Measurements from ENCODE around the gene SUN1.

Gene SUN1

DNA sequence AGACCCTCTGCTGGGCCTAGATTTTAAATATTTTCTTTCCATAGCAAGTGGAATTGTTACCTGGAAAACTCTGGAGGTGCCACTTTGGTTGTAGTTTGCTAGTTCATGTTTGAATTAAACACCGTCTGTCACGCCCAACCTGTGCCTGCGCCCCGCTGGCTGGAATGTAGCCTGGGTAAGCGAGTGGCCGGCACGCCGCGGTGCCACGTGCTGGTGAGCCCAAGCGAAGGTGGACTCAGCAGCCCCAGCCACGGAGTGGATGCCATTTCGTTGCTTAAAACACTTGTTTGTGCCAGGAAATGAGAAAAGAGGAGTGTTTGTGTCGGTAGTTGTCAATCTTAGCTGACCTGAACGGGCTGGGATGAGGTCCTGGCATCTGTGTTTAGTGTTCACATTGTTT is 46.8 kb downstream of the SUN1 start:
- no peak for DNase-seq

DNA sequence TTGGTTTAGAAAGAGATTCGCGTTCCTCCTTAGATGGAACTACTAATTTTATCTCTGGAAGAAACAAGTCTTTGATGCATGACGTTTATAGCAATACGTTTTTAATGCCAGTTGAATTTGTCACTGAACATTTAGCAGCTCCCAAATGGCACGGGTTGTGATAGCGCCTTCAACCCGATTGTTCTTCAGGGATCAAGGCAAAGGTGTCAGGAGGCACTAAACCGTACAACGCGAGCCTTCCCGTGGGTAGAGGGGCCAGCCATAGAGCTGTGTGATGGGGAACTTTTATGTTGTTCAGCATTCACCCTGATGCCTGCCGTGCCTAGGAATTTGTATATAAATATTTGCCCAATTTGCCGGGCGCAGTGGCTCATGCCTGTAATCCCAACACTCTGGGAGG is 47.4 kb downstream of the SUN1 start:
- no peak for DNase-seq

DNA sequence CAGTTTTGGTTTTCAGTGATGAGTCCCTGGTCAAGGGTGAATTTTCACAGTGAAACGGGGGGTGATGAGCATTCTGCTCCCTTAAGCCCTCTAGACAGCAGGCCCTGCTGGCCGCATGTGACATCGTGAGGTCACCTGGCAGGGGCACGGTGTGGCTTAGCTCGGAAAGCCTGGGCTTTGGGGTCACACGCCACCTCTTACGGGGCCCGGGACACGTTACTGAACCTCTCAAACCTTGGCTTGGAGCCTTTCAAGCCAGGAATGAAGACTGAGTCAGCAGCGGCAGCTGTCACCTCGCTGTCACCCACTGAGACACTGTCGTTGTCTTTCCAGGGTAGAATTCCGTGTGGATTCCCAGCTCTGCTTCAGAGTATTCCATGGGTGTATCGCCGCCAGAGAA is 48.2 kb downstream of the SUN1 start:
- DNase-seq = no peak

DNA sequence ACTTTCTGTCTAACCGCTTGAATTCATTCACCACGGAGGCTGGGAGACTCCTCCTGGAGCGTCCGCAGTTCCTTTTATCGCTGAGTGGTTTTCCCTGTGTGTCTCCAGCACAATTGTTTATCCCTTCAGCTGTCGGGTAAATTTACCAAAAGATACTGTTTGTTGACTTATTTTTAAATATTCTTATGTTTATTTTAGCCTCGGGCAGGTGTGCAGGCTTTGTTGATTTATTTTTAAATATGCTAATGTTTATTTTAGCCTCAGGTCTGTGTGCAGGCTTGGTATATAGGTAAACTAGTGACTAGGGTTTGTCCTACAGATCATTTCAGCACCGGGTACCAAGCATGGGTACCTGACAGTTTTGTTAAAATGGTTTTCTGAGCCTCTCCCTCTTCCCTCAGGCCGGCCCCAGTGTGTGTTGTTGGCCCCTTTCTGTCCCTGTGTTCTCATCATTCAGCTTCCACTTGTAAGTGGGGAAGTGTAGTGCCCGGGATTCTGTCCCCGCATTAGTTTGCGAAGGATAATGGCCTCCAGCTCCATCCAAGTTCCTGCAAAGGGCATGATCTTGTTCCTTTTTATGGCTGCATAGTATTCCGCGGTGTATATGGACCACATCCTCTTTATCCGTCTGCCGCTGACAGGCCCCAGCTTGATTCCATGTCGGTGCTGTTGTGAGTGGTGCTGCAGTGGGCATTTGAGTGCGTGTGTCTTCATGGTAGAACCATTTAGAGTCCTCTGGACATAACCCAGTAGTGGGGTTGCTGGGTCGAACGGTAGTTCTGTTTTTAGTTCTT is 49.4 kb downstream of the SUN1 start:
- DNase-seq = no peak

DNA sequence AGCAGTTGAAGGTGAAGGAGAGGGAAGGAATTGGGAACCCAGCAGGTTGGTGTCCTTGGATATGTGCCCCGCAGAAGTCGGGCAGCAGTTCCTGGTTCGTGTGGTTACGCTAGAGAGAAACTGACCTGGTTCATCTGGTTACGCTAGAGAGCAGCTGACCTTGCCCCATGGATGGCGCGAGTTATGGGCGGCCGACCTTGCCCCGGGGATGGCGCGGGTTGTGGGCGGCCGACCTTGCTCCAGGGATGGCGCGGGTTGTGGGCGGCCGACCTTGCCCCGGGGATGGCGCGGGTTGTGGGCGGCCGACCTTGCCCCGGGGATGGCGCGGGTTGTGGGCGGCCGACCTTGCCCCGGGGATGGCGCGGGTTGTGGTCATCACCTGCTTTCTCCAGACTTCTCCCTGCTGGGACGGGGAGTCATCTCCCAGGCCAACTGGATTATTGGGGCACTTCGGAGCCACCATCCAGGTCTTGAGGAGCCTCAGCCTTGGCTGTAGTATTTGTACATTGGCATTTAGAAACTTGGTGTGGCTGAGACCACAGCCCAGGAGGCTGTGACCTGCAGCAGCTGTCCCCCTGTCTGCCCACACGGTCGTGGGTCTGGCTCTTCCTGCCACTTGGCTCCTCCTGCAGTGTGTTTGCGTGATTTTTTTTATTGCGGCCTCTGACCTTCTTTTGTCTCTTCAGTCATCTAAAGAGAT is 50.2 kb downstream of the SUN1 start:
- DNase-seq = no peak

DNA sequence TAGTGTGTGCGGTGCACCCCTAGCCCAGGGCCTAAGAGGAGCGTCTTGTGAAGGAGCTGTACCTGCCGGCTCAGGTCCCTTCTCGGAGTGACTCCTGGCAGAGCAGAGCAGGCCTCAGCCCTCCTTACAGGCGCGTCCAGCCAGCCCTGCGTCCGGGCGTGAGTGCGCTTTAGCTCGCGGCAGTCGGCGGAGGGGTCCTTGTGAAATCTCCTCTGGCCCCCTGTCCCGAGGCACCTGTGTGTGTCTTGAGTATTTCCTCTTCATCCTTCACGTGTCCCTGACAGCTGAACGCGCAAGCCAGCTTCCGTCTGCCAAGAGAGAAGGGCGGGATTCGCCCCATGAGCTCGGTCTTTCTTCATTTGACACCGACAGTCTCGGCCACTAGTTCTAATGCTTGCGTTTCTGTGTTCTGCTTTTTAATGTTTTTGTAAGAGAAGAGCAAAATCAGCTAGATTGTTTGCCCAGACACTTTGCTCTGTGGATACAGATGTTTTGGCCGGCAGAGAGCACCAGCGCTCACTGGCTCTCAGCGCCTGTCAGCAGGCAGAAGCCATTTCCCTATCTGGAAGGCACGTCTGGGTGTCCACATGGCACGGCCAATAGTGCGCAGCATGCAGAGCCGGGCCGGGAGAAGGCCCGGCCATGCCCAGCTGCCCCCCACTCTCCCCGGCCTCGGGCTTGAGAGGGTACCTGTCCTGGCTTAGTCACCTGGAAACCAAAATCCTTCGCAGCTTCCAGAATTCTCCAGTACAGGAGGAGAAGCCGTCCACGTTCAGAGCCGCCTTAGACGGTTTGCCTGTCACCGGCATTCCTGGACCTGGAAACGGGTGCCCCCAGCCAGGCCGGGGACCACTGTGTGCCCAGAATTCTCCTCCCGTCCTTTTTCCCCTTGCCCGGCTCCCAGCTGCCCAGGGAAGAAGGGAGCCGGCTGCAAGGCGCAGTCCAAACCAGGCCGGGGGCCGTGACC is 51.1 kb downstream of the SUN1 start:
- no peak for DNase-seq

DNA sequence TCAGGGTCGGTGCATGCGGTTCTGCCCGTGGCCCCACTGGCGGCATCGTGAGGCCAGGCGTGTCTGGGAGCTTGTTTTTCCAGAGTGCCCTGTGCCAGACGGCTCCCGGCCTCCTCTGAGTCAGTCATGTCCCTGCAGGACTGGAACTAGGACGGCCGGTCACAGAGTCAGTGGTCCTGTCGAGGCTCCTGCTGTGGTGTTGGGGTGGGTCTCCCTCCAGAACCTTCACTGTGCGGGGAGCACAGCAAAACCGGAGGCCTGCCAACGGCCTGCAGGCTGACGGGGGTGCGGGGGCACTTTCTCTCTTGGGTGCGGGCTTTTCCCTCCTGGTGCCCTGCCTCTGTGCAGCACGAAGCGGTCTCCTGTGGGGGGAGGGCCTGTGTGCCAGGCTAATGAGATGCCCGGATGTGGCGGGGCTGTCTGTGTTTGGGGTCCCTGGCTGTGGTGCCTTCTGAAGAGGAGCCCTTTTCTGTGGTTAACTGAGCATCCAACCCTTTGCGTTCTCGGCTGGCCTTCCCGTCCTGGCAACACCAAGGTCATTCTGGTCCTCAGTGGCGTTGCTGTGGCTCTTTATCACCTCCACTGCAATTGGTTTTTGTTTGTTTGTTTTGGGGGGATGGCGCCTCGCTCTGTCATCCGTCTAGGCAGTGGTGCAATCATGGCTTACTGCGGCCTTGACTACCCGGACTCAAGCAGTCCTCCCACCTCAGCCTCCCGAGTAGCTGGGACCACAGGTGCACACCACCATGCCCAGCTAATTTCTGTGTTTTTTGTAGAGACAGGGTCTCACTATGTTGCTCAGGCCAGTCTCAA is 52.1 kb downstream of the SUN1 start:
- DNase-seq = no peak

DNA sequence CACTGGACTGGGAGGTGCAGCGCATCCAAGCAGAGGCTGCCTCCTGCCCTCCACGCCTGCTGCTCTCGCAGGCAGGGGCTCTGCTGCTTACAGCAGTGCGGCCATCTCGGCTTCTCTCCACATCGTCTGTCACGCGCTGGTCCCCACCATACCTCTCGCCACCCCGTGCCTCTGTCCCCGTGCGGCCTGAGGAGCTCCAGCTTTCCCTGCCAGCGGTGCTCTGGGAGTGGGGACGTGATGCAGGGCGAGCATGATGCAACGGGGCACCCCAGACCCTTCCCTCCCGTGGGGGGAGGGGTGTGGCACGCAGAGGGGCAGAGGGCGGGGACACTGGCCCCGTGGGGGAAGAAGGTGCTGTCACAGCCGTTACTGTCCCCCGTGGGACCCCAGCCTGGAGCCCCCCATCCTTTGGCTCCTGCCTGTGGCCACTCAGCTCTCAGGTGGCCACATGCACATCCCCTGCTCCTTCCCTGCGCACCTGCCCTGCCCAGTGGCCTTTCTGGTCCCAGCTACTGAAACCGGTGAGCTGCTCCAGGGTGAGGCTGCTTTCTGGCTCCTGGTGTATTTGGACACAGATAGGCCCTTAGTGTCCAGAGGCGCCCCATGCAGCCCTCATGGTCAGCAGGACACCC is 53.1 kb downstream of the SUN1 start:
- DNase-seq = no peak

DNA sequence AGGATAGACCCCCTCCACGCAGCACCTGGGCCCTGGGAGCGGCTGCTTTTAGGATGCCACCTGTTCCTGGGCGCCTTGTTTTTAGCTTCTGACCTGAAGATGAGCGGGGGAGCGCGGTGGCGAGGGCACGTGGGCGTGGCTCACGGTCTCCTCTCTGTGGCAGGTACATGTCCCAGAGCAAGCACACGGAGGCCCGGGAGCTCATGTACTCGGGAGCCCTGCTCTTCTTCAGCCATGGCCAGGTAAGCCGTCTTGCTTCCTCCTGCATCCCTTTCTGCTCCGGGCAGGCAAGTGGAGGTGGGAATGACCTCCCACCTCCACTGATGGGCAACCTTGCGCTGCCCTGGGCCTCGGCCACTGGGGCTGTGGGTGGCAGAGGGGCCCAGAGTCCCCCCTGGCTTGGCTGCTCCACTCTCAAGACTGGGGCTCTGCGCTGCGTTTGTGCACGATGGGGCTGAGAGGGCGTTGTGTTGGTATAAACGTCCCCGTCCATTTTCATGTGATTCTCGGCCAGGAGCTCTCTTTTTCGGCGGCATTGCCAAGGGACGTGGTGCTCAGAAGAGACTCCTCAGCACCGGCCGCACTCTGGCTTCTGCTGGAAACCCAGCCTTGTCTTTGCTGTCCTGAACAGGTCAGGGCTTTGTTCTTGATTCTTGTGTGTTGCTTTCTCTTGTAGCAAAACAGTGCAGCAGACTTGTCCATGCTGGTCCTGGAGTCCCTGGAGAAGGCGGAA is 53.8 kb downstream of the SUN1 start:
- no peak for DNase-seq

DNA sequence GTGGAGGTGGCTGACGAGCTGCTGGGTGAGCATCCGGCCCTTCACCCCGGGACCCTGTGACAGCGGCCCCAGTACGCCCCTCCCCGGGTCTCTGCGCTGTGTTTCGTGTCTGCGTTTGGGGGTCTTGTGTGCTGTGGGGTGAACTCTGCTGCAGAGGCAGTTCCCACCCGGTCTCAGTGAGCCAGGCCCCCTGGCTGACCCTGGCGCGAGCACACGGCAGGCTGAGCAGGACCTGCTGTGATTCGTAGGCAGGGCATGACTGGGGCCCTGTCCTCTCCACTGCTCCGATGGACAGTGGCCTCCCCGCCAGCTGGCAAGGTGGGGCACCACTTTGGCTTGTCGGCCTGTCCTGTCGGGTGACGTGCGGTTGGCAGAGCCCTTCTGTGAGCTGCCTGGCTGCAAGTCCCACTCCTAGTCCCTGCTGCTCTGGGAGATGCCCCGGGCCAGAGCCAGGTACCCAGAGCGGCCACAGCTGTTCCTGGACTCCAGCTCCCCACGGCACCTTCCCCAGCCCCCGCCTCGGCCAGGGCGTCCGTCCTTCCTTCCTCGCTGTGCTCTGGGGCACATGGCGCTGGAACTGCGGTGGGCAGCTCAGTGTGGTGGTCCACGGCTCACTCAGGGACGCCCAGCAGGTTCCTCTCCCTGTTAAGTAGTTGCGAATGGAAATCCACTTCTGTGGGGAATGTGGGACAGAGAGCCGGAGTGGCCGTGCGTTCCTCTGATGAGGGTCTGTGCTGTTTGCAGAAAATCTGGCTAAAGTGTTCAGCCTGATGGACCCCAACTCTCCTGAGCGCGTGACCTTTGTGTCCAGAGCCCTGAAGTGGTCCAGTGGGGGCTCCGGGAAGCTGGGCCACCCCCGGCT is 54.6 kb downstream of the SUN1 start:
- no peak for DNase-seq

DNA sequence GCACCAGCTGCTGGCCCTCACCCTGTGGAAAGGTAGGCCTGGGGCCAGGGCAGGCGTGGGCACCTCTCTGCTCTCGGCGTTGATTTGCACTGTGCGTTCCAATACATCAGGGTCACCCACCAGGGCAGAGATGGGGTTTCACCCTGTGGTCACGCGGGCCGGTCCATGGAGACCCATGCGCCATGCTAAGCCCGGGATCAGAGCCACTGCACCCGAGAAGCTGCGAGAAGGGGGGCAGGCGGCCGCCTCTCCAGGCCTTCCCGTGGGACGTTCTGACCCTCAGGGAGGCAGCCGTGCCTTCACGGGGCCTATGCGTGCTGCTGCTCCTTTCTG is 55.2 kb downstream of the SUN1 start:
- no peak for DNase-seq

DNA sequence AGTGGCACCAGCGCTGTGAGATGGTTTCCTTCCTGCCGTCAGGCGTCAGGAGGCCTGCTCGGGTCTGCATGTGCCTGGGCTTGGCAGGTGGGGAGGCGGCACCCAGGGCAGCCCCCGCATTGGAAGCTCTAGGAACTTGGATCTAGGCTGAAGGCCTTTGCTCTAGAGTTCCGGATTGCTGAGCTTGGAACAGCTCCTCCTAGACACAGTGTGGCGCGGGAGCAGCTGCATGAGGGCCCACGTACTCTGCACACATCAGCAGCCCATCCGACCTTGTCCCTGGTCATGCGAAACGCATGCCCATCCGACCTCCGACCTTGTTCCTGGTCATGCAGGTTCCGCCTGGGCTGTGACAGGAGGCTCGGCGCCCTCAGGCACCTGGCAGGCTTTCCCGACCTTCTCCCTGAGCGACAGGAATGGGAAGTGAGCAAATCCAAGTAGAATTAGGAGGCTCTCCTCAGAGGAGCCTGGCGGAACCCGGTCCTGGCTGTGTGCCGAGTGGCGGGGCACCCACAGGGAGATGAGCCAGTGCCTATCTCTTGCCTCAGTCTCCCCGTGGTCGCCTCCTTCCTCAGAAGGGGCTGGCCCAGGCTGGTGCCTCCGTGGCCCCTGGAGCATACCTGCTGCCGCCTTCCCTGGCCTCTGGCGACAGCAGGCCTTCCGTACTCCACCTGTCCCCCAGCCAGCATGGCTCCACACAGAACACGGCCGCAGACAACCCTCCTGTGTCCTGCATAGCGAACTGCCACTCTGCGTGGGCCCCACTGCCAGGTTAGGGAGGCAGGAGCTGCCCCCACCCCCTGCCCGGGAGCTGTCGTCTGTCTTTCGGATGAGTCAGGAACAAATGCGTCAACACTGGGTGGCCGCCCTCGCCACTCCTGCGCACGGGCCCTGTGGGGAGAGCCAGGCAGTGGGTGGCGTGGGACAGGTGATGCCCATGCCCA is 56.1 kb downstream of the SUN1 start:
- DNase-seq = no peak

DNA sequence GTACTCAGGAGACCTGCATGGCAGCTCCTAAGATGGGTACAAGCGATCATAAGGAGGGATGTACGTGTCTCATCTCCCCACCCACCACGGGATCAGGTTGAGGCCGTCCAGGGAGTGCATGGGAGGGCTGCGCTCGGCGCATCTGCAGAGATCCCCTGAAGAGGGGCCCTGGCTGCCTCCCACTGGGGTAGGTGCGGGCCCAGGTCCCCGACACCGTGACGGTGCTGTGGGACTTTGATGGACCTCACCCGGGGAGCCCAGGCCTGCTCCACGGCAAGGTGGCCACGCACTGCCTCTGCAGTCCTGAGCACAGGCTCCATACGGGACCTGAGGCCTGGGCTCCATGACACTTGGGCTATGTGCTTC is 56.7 kb downstream of the SUN1 start:
- no peak for DNase-seq

DNA sequence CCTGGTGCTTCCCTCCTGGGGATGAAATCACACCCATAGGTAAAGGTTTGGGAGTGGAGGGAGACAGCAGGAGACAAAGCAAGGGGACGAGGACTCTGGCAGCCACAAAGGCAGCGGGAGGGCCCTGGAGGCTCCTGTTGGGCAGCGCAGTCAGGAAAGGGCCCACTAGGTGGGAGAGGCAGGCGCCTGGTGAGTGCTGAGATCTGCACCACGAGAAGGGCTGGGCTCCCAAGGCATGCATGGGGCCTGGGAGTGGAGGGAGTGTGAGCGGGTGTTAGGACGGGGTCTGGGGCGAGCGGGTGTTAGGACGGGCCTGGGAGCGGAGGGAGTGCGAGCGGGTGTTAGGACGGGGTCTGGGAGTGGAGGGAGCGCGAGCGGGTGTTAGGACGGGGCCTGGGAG is 57.1 kb downstream of the SUN1 start:
- DNase-seq = no peak

DNA sequence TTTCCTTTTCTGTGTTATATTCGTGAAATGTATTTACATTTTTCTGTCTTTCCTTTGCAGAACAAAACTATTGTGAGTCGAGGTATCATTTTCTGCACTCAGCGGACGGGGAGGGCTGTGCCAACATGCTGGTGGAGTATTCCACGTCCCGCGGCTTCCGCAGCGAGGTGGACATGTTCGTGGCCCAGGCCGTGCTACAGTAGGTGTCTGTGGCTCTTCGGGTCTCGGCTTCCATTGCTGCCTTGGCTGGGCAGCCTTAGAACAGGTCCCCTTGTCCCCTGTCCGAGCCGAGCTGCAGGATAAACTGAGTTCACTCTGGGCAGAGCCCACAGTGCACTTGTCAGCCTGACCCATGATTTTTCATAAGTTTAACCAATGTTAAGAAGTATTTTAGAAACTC is 58.6 kb downstream of the SUN1 start:
- DNase-seq = no peak

DNA sequence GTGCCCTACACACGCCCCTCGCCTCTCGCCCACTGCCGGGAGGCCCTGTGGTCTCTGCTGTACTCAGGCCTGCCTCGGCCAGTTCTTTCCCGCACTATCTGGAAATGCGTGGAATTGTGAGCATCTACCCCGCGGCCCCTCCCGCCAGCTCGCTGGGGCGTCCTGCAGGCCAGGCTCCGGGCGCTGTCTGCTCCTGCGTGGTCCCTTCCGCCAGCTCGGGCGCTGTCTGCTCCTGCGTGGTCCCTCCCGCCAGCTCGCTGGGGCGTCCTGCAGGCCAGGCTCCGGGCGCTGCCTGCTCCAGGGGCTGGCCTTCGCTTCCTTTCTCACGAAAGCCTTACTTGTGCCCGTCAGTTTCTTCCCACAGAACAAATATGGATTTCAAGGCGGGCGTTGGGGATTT is 59.0 kb downstream of the SUN1 start:
- DNase-seq = no peak

DNA sequence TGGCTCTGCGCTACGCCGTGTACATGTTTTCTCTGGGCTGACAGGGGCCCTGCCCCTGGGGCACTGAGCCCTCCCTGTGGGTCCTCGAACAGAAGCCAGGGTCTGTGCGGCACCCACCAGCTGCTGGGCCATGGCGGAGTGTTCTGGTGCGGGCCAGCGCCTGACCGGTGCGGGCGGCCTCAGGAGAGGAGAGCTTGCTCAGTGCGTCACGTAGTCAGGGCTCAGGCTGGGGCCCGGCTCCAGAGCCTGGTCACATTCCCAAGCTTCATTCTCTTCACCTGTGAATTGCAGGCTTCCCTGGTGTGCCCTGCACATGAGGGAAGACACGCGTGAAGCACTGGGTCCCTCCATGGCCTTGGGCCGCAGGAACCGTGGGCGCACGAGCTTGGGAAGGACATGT is 59.5 kb downstream of the SUN1 start:
- DNase-seq = no peak

DNA sequence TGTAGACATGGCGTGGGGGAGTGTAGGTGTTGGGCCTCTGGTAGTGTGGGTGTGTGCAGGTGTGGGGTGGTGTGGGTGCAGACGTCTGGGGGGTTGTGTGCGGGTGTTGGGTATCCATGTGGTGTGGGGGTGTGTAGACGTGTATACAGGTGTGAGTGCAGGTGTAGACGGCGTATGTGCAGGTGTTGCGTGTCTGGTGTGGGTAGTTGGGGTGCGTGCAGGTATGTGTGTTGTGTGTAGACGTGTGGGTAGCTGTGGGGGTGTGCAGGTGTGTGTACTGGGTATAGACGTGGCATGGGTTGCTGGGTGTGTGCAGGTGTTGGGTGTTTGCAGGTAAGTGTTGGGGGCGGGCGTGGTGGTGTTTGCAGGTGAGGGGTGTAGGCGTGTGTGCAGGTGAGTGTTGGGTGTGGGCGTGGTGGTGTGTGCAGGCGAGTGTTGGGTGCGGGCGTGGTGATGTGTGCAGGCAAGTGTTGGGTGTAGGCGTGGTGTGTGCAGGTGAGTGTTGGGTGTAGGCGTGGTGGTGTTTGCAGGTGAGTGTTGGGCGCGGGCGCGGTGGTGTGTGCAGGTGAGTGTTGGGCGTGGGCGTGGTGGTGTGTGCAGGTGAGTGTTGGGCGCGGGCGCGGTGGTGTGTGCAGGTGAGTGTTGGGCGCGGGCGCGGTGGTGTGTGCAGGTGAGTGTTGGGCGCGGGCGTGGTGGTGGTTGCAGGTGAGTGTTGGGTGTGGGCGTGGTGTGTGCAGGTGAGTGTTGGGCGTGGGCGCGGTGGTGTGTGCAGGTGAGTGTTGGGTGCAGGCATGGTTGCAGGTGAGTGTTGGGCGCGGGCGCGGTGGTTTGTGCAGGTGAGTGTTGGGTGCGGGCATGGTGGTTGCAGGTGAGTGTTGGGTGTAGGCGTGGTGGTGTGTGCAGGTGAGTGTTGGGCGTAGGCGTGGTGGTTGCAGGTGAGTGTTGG is 60.6 kb downstream of the SUN1 start:
- no peak for DNase-seq
